GM12873 (cell line): ENCODE measurements around the gene ASGR2.

Experiments used
- CTCF ChIP-seq: IDR thresholded peaks from 2 replicates; pipeline ENCODE4 v1.5.1; 2012; ENCODE audit warnings: low read depth, mild to moderate bottlenecking, moderate library complexity, low read length, control low read depth; ENCODE audit not compliant: insufficient read depth; ENCODE audit errors: missing control alignments

Gene ASGR2

DNA sequence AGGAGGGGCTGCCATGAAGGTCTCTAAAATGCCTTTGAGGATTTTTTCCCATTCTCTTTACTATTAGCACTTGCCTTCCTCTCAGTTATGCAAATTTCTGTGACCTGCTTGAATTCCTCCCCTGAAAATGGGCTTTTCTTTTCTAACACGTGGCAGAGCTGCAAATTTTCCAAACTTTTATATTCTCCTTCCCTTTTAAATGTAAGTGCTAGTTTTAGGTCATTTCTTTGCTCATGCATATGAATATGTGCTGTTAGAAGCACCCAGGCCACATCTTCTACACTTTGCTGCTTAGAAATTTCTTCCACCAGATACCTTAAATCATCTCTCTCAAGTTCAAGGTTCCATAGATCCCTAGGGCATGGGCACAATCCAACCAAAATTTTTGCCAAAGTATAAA, 46.4 kb downstream of the ASGR2 start:
- no peak for TF ChIP-seq CTCF

GRCh38 chr17:7067198-7067597, 47.4 kb downstream of the ASGR2 start:
- no peak for TF ChIP-seq CTCF

- no peak for TF ChIP-seq CTCF
These were observed 50.4 kb downstream of the ASGR2 start for GRCh38 chr17:7064261-7064660.

- no peak for TF ChIP-seq CTCF
These were observed 51.0 kb downstream of the ASGR2 start for GRCh38 chr17:7063518-7064094.

GRCh38 chr17:7060165-7060891, 54.3 kb downstream of the ASGR2 start:
- no peak for TF ChIP-seq CTCF

- TF ChIP-seq CTCF, result no peak
These were observed 55.7 kb downstream of the ASGR2 start for GRCh38 chr17:7058831-7059447.

- TF ChIP-seq CTCF, result no peak
These were observed 58.2 kb downstream of the ASGR2 start for GRCh38 chr17:7056386-7056785.
